GM21526 (cell line): ENCODE data around the gene TRIM49B.
"Not testable (repeated sequence)": the region's sequence is repeated elsewhere in the genome, so short reads cannot be mapped to it uniquely, and the experiment has no call there.

ENCODE experiments used
- ATAC-seq: cut with Tn5 transposase; IDR thresholded peaks from one replicate; pipeline ENCODE4 v1.9.1; 2021; ENCODE audit warnings: moderate library complexity; ENCODE audit not compliant: unreplicated experiment, low FRiP score

TRIM49B gene

GRCh38 chr11:49028523-49028922 lies at the start of gene TRIM49B:
TRIM49B (plus strand) TSS chr11:49028823; CDS start chr11:49031600, 2,777 bp downstream.
- not testable (repeated sequence) for ATAC-seq

GRCh38 chr11:48983785-48984184 lies 44.8 kb upstream of the TRIM49B start, which contains the start of gene TRIM51G:
TRIM51G (minus strand) TSS chr11:48983885; CDS start chr11:48981695, 2,190 bp downstream.
- ATAC-seq: not testable (repeated sequence)

DNA sequence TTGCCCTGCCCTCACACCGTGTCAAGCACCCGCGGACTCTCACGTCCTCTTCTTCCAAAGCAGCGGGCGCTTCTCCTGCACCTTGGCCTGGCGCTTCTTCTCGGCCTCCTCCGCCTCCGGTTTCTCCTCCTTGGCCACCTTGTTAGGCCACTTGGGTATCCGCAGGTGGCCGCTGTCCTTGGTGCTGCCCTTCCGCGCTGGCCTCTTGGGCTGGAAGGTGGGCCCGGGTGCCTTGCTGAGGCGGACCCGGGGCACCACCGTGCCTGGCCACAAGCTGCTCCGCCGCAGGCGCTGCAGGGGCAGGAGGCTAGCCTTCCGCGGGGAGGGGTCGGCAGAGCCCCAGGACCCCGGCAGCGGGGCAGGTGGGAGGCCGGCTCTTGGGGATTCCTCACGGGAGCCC lies 19.6 kb downstream of the TRIM49B start:
- not testable (repeated sequence) for ATAC-seq

- not testable (repeated sequence) for ATAC-seq
These were observed 21.2 kb downstream of the TRIM49B start for GRCh38 chr11:49049821-49050220.

DNA sequence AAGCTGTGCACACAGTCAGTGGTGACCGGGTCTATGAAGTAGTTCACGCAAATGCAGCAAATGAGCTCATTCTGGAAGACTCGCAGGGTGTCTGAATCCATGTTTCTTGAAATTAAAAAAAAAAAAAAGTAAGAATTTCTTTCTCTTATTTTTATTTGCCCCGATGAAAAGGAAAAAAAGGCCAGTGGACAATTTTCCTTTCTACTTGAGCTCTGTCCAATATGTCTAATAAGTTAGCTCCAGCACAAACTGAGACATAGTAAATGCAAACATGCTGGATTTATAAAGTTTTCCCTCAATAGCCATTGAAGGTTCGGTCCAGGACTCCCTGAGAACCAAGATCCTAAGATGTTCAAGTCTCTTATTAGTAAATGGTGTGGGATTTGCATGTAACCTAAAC lies 30.4 kb downstream of the TRIM49B start, which contains the start of gene TRIM64C:
TSS of gene TRIM64C (minus strand) at position 101 of the 400 bp plus-strand sequence. CDS start at position 101, 0 bp downstream.
- ATAC-seq: not testable (repeated sequence)

- ATAC-seq: not testable (repeated sequence)
These were observed 41.3 kb downstream of the TRIM49B start for GRCh38 chr11:49069897-49070296.
